PC-3 (cell line): ENCODE measurements around the gene RRH.

Source experiments
- CTCF ChIP-seq: fragments of 300-600 bp; sonication (generic); conservative IDR thresholded peaks from 2 replicates; pipeline ENCODE4 v1.5.1; 2017; ENCODE audit warnings: antibody characterized with exemption, low read depth, mild to moderate bottlenecking, low read length
- EZH2phosphoT487 ChIP-seq: fragments of 300-600 bp; sonication (generic); IDR thresholded peaks from 2 replicates; pipeline ENCODE4 v1.6.1; 2018; ENCODE audit warnings: mild to moderate bottlenecking, antibody characterized with exemption, low read length, borderline replicate concordance

- TF ChIP-seq CTCF: no peak
- TF ChIP-seq EZH2phosphoT487: no peak
Observed at GRCh38 chr4:109848501-109848900, 20.7 kb downstream of the RRH start.
